HG02588 (cell line): Measurements from ENCODE around the gene HSPB1.
"Not testable (repeated sequence)": the region's sequence is repeated elsewhere in the genome, so short reads cannot be mapped to it uniquely, and the experiment has no call there.

Source experiments
- ATAC-seq: cut with Tn5 transposase; IDR thresholded peaks from one replicate; pipeline ENCODE4 v1.9.1; 2021; ENCODE audit warnings: mild to moderate bottlenecking, moderate library complexity; ENCODE audit not compliant: unreplicated experiment

The HSPB1 gene

GRCh38 chr7:76303202-76304147 is 1.0 kb downstream of the HSPB1 start:
- no peak for ATAC-seq

- no peak for ATAC-seq
These were observed 2.5 kb downstream of the HSPB1 start for GRCh38 chr7:76304888-76305375.

GRCh38 chr7:76308874-76309273 is 6.4 kb downstream of the HSPB1 start:
- ATAC-seq: not testable (repeated sequence)

GRCh38 chr7:76309341-76310101 is 7.0 kb downstream of the HSPB1 start:
- ATAC-seq: not testable (repeated sequence)

GRCh38 chr7:76310102-76310957 is 7.9 kb downstream of the HSPB1 start:
- ATAC-seq: no peak

GRCh38 chr7:76311838-76312237 is 9.4 kb downstream of the HSPB1 start:
- ATAC-seq: not testable (repeated sequence)

- peak; percentile 35 for ATAC-seq
These were observed 11.7 kb downstream of the HSPB1 start for GRCh38 chr7:76314042-76314721.

- ATAC-seq: not testable (repeated sequence)
These were observed 12.3 kb downstream of the HSPB1 start for GRCh38 chr7:76314740-76315139.

GRCh38 chr7:76315364-76315763 is 12.9 kb downstream of the HSPB1 start:
- no peak for ATAC-seq

GRCh38 chr7:76316984-76317781 is 14.7 kb downstream of the HSPB1 start:
- ATAC-seq: no peak

- ATAC-seq: peak; percentile 90
These were observed 15.5 kb downstream of the HSPB1 start for GRCh38 chr7:76317782-76318487.

GRCh38 chr7:76318488-76319353 is 16.2 kb downstream of the HSPB1 start:
- peak; percentile 44 for ATAC-seq

GRCh38 chr7:76325092-76325491 is 22.6 kb downstream of the HSPB1 start:
- no peak for ATAC-seq

- no peak for ATAC-seq
These were observed 23.3 kb downstream of the HSPB1 start for GRCh38 chr7:76325811-76326210.

- no peak for ATAC-seq
These were observed 24.3 kb downstream of the HSPB1 start for GRCh38 chr7:76326646-76327233.

- no peak for ATAC-seq
These were observed 25.1 kb downstream of the HSPB1 start for GRCh38 chr7:76327610-76328009.

GRCh38 chr7:76328389-76328788 is 25.9 kb downstream of the HSPB1 start:
- no peak for ATAC-seq
